ENCODE data around the gene SELENOM. TPM values are rescaled to one million over a fixed set of nuclear protein-coding genes. Genes with fewer than 3 reads are reported as not detected.
"Not testable (repeated sequence)": the region's sequence is repeated elsewhere in the genome, so short reads cannot be mapped to it uniquely, and the experiment has no call there.

Gene SELENOM
- polyA plus RNA-seq, 1 experiment, result 89.0 TPM

- DNase-seq (ENCODE audit: low read depth, low spot score), result no peak
- H3K9me3 ChIP-seq (ENCODE audit: control insufficient read depth, insufficient read depth, low read length), result no peaks in the 10 kb centered on the region; the same call in 1 of the 2 replicates
- POLR2A ChIA-PET, result interaction anchor here (1.3 to 2.0 kb wide), 2 partner anchors 8 to 14 kb away, joined by 4 to 7 read pairs; partner anchors contain the start of gene SELENOM
- H3K4me3 ChIP-seq (ENCODE audit: low read depth, low read length), result no peak overlapping the region
- no peaks in the 10 kb centered on the region for H3K27me3 ChIP-seq (ENCODE audit: control insufficient read depth, insufficient read depth, low read length)
- CTCF ChIA-PET, result interaction anchor here (0.9 to 1.4 kb wide), 3 partner anchors 8 to 151 kb away, joined by 3 to 5 read pairs (median 3); partner anchors contain the start of gene SELENOM
- peak overlapping the region; percentile 39 for H3K27ac ChIP-seq (ENCODE audit: low read depth, low read length)
- TF ChIP-seq, protein P1, sequence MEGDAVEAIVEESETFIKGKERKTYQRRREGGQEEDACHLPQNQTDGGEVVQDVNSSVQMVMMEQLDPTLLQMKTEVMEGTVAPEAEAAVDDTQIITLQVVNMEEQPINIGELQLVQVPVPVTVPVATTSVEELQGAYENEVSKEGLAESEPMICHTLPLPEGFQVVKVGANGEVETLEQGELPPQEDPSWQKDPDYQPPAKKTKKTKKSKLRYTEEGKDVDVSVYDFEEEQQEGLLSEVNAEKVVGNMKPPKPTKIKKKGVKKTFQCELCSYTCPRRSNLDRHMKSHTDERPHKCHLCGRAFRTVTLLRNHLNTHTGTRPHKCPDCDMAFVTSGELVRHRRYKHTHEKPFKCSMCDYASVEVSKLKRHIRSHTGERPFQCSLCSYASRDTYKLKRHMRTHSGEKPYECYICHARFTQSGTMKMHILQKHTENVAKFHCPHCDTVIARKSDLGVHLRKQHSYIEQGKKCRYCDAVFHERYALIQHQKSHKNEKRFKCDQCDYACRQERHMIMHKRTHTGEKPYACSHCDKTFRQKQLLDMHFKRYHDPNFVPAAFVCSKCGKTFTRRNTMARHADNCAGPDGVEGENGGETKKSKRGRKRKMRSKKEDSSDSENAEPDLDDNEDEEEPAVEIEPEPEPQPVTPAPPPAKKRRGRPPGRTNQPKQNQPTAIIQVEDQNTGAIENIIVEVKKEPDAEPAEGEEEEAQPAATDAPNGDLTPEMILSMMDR (IDR thresholded peaks at IDR 0.05; ENCODE audit: low read depth, low read length), result no peak
Observed at GRCh38 chr22:31099386-31099785, 8.0 kb downstream of the SELENOM start.

- POLR2A ChIA-PET, result interaction anchor here (1.3 to 2.0 kb wide), 2 partner anchors 9 to 14 kb away, joined by 4 to 7 read pairs; partner anchors contain the start of gene SELENOM
Observed at GRCh38 chr22:31098632-31099110, 8.7 kb downstream of the SELENOM start.

GRCh38 chr22:31097941-31098631 lies 9.3 kb downstream of the SELENOM start:
- Histone ChIP-seq H3K27me3 (ENCODE audit: control insufficient read depth, insufficient read depth, low read length) (no peaks in the 10 kb centered on the region), H3K9me3 (ENCODE audit: control insufficient read depth, insufficient read depth, low read length) (no peaks in the 10 kb centered on the region; the same call in 1 of the 2 replicates), H3K4me3 (ENCODE audit: low read depth, low read length) (no peak overlapping the region), H3K27ac (ENCODE audit: low read depth, low read length) (no peak overlapping the region)
- TF ChIP-seq, protein P1 (IDR thresholded peaks at IDR 0.05; ENCODE audit: low read depth, low read length), result no peak
- CTCF ChIA-PET, result interaction anchor here (0.8 to 0.9 kb wide), 2 partner anchors 9 to 13 kb away, joined by 4 read pairs; partner anchors contain the start of gene SELENOM
- DNase-seq (ENCODE audit: low read depth, low spot score), result no peak
- POLR2A ChIA-PET, result interaction anchor here (2.0 kb wide), 1 partner anchor 13 kb away, joined by 7 read pairs; no protein-coding TSS in a partner anchor

More at GRCh38 chr22:31098632-31099110, 8.7 kb downstream of the SELENOM start:
- DNase-seq (ENCODE audit: low read depth, low spot score), result no peak
- Histone ChIP-seq H3K27ac (ENCODE audit: low read depth, low read length) (no peak overlapping the region), H3K27me3 (ENCODE audit: control insufficient read depth, insufficient read depth, low read length) (no peaks in the 10 kb centered on the region), H3K4me3 (ENCODE audit: low read depth, low read length) (no peak overlapping the region), H3K9me3 (ENCODE audit: control insufficient read depth, insufficient read depth, low read length) (no peaks in the 10 kb centered on the region; the same call in 1 of the 2 replicates)
- TF ChIP-seq, protein P1 (IDR thresholded peaks at IDR 0.05; ENCODE audit: low read depth, low read length), result no peak
- CTCF ChIA-PET, result interaction anchor here (0.9 to 1.4 kb wide), 3 partner anchors 9 to 50 kb away, joined by 3 to 5 read pairs (median 4); partner anchors contain the start of gene SELENOM

DNA sequence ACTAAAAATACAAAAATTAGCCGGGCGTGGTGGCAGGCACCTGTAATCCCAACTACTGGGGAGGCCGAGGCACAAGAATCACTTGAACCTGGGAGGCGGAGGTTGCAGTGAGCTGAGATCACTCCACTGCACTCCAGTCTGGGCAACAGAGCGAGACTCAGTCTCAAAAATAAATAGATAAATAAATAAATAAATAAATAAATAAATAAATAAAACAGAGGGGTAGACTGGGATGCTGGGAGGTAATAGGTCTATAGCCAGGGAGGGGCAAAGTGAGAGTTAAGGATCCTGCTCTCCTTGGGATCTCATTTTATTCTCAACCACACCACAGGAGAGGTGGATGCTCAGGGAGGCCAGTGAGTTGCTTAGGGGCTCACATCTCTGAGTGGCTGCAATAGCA lies 9.8 kb downstream of the SELENOM start:
- POLR2A ChIA-PET; H3K4me3 ChIP-seq (ENCODE audit: low read depth, low read length); H3K27me3 ChIP-seq (ENCODE audit: control insufficient read depth, insufficient read depth, low read length); DNase-seq (ENCODE audit: low read depth, low spot score); H3K27ac ChIP-seq (ENCODE audit: low read depth, low read length); H3K9me3 ChIP-seq (ENCODE audit: control insufficient read depth, insufficient read depth, low read length): not testable (repeated sequence)
- CTCF ChIA-PET, result interaction anchor here (0.8 kb wide), 1 partner anchor 10 kb away, joined by 4 read pairs; the partner anchor contains the start of gene SELENOM

- Histone ChIP-seq H3K27ac (ENCODE audit: low read depth, low read length) (no peak overlapping the region), H3K9me3 (ENCODE audit: control insufficient read depth, insufficient read depth, low read length) (no peaks in the 10 kb centered on the region; the same call in 1 of the 2 replicates), H3K4me3 (ENCODE audit: low read depth, low read length) (no peak overlapping the region), H3K27me3 (ENCODE audit: control insufficient read depth, insufficient read depth, low read length) (no peaks in the 10 kb centered on the region)
- ChIA-PET POLR2A (interaction anchor here (0.9 kb wide), 1 partner anchor 16 kb away, joined by 3 read pairs; the partner anchor contains the start of gene SMTN), CTCF (interaction anchor here (2.2 kb wide), 1 partner anchor 10 kb away, joined by 10 read pairs; the partner anchor contains the start of gene SELENOM)
- TF ChIP-seq, protein P1 (IDR thresholded peaks at IDR 0.05; ENCODE audit: low read depth, low read length), result no peak
- DNase-seq (ENCODE audit: low read depth, low spot score), result no peak
Observed at GRCh38 chr22:31096657-31097279, 10.6 kb downstream of the SELENOM start.
